H9 (cell line): Measurements from ENCODE around the gene GLI2. TPM values are rescaled to one million over a fixed set of nuclear protein-coding genes. Genes with fewer than 3 reads are reported as not detected.

Experiments used
- DNase-seq: peaks from one replicate; pipeline ENCODE4 v3.0.0-alpha.2; 2017
- H2AFZ ChIP-seq: one replicate; pipeline ENCODE4 v1.6.1; 2013; ENCODE audit warnings: mild to moderate bottlenecking, low read length, control low read depth, moderate library complexity
- H2AK5ac ChIP-seq: 2 replicates; pipeline ENCODE4 v1.6.1; 2013; ENCODE audit warnings: low read length, control low read depth, mixed read lengths; ENCODE audit not compliant: insufficient read length
- H2BK120ac ChIP-seq: one replicate; pipeline ENCODE4 v1.6.1; 2013; ENCODE audit warnings: low read depth, mild to moderate bottlenecking, low read length, control low read depth, inconsistent platforms; ENCODE audit not compliant: poor library complexity, severe bottlenecking
- H2BK12ac ChIP-seq: 2 replicates; pipeline ENCODE4 v1.6.1; 2013; ENCODE audit warnings: low read length, control low read depth, mixed read lengths, low read depth; ENCODE audit not compliant: insufficient read length
- H2BK15ac ChIP-seq: 2 replicates; pipeline ENCODE4 v1.6.1; 2013; ENCODE audit warnings: low read depth, low read length, control low read depth
- H2BK20ac ChIP-seq: one replicate; pipeline ENCODE4 v1.6.1; 2013; ENCODE audit warnings: low read depth, mild to moderate bottlenecking, low read length, control low read depth, inconsistent platforms; ENCODE audit not compliant: poor library complexity, severe bottlenecking
- H2BK5ac ChIP-seq: 2 replicates; pipeline ENCODE4 v1.6.1; 2013; ENCODE audit warnings: low read length, control low read depth, mixed read lengths; ENCODE audit not compliant: insufficient read length
- H3K14ac ChIP-seq: 2 replicates; pipeline ENCODE4 v1.6.1; 2013; ENCODE audit warnings: low read length, control low read depth; ENCODE audit not compliant: insufficient read depth
- H3K18ac ChIP-seq: 2 replicates; pipeline ENCODE4 v1.6.1; 2013; ENCODE audit warnings: low read depth, mild to moderate bottlenecking, mixed read lengths, low read length, control low read depth; ENCODE audit not compliant: insufficient read length
- H3K23ac ChIP-seq: 2 replicates; pipeline ENCODE4 v1.6.1; 2013; ENCODE audit warnings: low read length, control low read depth, mixed read lengths, low read depth; ENCODE audit not compliant: insufficient read length
- H3K23me2 ChIP-seq: 2 replicates; pipeline ENCODE4 v1.6.1; 2013; ENCODE audit warnings: low read depth, mild to moderate bottlenecking, mixed read lengths, low read length, control low read depth; ENCODE audit not compliant: insufficient read length, poor library complexity, severe bottlenecking
- H3K27ac ChIP-seq: 2 replicates; pipeline ENCODE4 v1.5.1; 2013; ENCODE audit warnings: low read length, control low read depth, mixed read lengths, low read depth; ENCODE audit not compliant: insufficient read length
- H3K27me3 ChIP-seq: 2 replicates; pipeline ENCODE4 v1.6.1; 2013; ENCODE audit warnings: low read length, control low read depth, inconsistent platforms; ENCODE audit not compliant: insufficient read depth
- H3K4ac ChIP-seq: 2 replicates; pipeline ENCODE4 v1.6.1; 2013; ENCODE audit warnings: low read depth, mild to moderate bottlenecking, control low read depth, inconsistent platforms, low read length, moderate library complexity
- H3K4me1 ChIP-seq: 2 replicates; pipeline ENCODE4 v1.6.1; 2013; ENCODE audit warnings: low read length, control low read depth, inconsistent platforms; ENCODE audit not compliant: insufficient read depth
- H3K4me2 ChIP-seq: 2 replicates; pipeline ENCODE4 v1.6.1; 2013; ENCODE audit warnings: low read length, control low read depth, mixed read lengths; ENCODE audit not compliant: insufficient read length, insufficient read depth
- H3K56ac ChIP-seq: 2 replicates; pipeline ENCODE4 v1.6.1; 2013; ENCODE audit warnings: low read depth, mild to moderate bottlenecking, mixed read lengths, low read length, control low read depth; ENCODE audit not compliant: insufficient read length
- H3K79me1 ChIP-seq: 2 replicates; pipeline ENCODE4 v1.6.1; 2013; ENCODE audit warnings: low read depth, mild to moderate bottlenecking, moderate library complexity, low read length, control low read depth, inconsistent platforms; ENCODE audit not compliant: insufficient read depth, poor library complexity, severe bottlenecking
- H3K79me2 ChIP-seq: 2 replicates; pipeline ENCODE4 v1.6.1; 2013; ENCODE audit warnings: low read length, control low read depth, inconsistent platforms; ENCODE audit not compliant: insufficient read depth
- H3K9ac ChIP-seq: 2 replicates; pipeline ENCODE4 v1.6.1; 2013; ENCODE audit warnings: low read length, control low read depth, mixed read lengths; ENCODE audit not compliant: insufficient read length; ENCODE audit errors: extremely low read depth
- H3K9me3 ChIP-seq: one replicate; pipeline ENCODE4 v1.6.1; 2013; ENCODE audit warnings: low read depth, low read length, inconsistent platforms; ENCODE audit not compliant: control insufficient read depth
- H3T11ph ChIP-seq: one replicate; pipeline ENCODE4 v1.6.1; 2013; ENCODE audit warnings: mild to moderate bottlenecking, low read length, control low read depth, inconsistent platforms
- H4K20me1 ChIP-seq: one replicate; pipeline ENCODE4 v1.6.1; 2013; ENCODE audit not compliant: control insufficient read depth, insufficient read length, insufficient read depth
- H4K5ac ChIP-seq: 2 replicates; pipeline ENCODE4 v1.6.1; 2013; ENCODE audit warnings: low read depth, mild to moderate bottlenecking, mixed read lengths, low read length, control low read depth; ENCODE audit not compliant: insufficient read length
- H4K8ac ChIP-seq: replicated peaks from 2 replicates; pipeline ENCODE4 v1.6.1; 2013; ENCODE audit warnings: low read length, control low read depth, mixed read lengths, low read depth; ENCODE audit not compliant: insufficient read length
- H4K91ac ChIP-seq: 2 replicates; pipeline ENCODE4 v1.6.1; 2013; ENCODE audit warnings: low read depth, mild to moderate bottlenecking, moderate library complexity, mixed read lengths, low read length, control low read depth; ENCODE audit not compliant: insufficient read length
- H3K27ac Mint-ChIP-seq, 3 experiments: 2 replicates in 2 of 3; 3 replicates in 1 of 3; pipeline ENCODE4 v1.8.0; 2020 to 2021; ENCODE audit warnings: mixed read lengths in 3 of 3, mild to moderate bottlenecking in 1 of 3, moderate library complexity in 1 of 3
- H3K27me3 Mint-ChIP-seq: 2 replicates; pipeline ENCODE4 v1.8.0; 2021; ENCODE audit warnings: low read depth, mild to moderate bottlenecking, moderate library complexity, mixed read lengths
- H3K36me3 Mint-ChIP-seq, 3 experiments: 2 replicates in 2 of 3; 3 replicates in 1 of 3; pipeline ENCODE4 v1.8.0; 2020 to 2021; ENCODE audit warnings: low read depth in 3 of 3, mixed read lengths in 3 of 3; ENCODE audit not compliant: insufficient read depth in 1 of 3
- H3K4me1 Mint-ChIP-seq, 2 experiments: 2 replicates each; pipeline ENCODE4 v1.8.0; 2020; ENCODE audit warnings: mixed read lengths in 2 of 2
- H3K4me3 Mint-ChIP-seq, 2 experiments: 2 replicates in 1 of 2; 3 replicates in 1 of 2; pipeline ENCODE4 v1.8.0; 2020 to 2021; ENCODE audit warnings: mild to moderate bottlenecking in 2 of 2, mixed read lengths in 2 of 2, moderate library complexity in 1 of 2
- H3K9me3 Mint-ChIP-seq, 2 experiments: 2 replicates in 1 of 2; 3 replicates in 1 of 2; pipeline ENCODE4 v1.8.0; 2020; ENCODE audit warnings: mild to moderate bottlenecking in 2 of 2, mixed read lengths in 2 of 2, moderate library complexity in 1 of 2
- whole genome bisulfite sequencing: extraction: QIAGEN DNeasy Blood & Tissue Kit; methylation state at CpG from one replicate; pipeline ENCODE4 v1.1.7; 2013; ENCODE audit warnings: missing lambda C conversion rate, low lambda C conversion rate, mixed read lengths; ENCODE audit not compliant: insufficient read length; ENCODE audit errors: extremely low coverage; 5-methylcytosine and 5-hydroxymethylcytosine counted together
- total RNA-seq: library from RNA; stranded (reverse); gene quantifications from 2 replicates; pipeline ENCODE4 v1.2.1, GENCODE V29; 2021
- TF ChIP-seq, protein P1 (sequence below): fragments of 200-600 bp; sonication (generic); conservative IDR thresholded peaks from 3 replicates; pipeline ENCODE4 v1.8.0; 2021; ENCODE audit warnings: antibody characterized with exemption, mild to moderate bottlenecking

The GLI2 gene
- total RNA-seq, 1 experiment from 2014 or later, result 56.7 TPM

DNA sequence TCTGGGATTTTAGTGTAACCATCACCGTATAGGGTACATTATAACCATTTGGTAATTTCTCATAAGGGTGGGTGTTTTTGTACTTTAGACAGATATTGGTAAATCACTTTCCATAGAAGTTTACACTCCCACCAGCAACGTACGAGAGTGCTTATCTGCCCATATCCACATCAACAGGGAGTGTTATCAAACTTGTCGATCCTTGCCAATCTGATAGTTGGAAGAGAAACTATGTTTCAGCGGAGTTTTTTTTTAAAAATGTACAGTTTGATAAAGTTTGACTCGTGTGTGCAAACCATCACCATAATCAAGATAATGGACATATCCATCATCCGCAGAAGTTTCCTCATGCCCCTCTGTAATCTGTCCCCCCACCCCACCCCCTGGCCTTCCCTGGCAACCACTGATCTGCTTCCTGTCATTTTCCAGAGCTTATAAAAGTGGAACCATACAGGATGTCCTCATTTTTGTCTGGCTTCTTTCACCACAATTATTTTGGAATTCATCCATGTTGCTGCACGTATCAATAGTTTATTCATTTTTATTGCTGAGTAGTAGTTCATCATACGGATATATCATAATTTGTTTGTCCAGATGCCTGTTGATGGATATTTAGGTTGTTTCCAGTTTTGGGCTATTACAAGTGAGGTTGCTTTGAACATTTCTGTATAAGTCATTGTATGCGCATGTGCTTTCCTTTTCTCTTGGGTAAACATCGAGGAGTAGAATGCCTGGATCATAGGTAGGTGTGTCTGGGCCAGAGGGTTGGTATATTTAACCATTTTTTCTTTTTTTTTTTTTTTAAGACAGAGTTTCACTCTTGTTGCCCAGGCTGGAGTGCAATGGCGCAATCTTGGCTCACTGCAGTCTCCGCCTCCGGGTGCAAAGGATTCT lies 18.6 kb downstream of the GLI2 start:
- no peaks in the 10 kb centered on the region for H3K23me2 ChIP-seq
- H3K79me1 ChIP-seq, result peaks cover 4% of the 10 kb centered on the region
- H3K9me3 Mint-ChIP-seq, result no peaks in the 10 kb centered on the region
- H2BK5ac ChIP-seq, result no peak overlapping the region
- no peak overlapping the region for H3K4me2 ChIP-seq
- H3K27me3 ChIP-seq, result no peaks in the 10 kb centered on the region
- H4K5ac ChIP-seq, result no peak overlapping the region
- WGBS, result no CpG with 5 or more reads among the region's 14 CpGs
- no peak overlapping the region for H3T11ph ChIP-seq
- H3K18ac ChIP-seq, result no peak overlapping the region
- DNase-seq, result no peak
- H2BK12ac ChIP-seq, result no peak overlapping the region
- no peak overlapping the region for H3K4me3 Mint-ChIP-seq
- no peak overlapping the region for H3K9ac ChIP-seq
- peaks cover 23% of the 10 kb centered on the region for H3K4me1 ChIP-seq
- H2BK120ac ChIP-seq, result no peak overlapping the region
- H3K27me3 Mint-ChIP-seq, result no peaks in the 10 kb centered on the region
- peaks cover 27% of the 10 kb centered on the region; the same call in 1 of the 2 replicates for H3K79me2 ChIP-seq
- no peak overlapping the region for H2AK5ac ChIP-seq
- H4K91ac ChIP-seq, result no peak overlapping the region
- H4K20me1 ChIP-seq, result no peaks in the 10 kb centered on the region
- no peak overlapping the region for H3K4ac ChIP-seq
- no peak overlapping the region for H3K27ac ChIP-seq
- H2BK15ac ChIP-seq, result no peak overlapping the region
- H3K9me3 ChIP-seq, result no peaks in the 10 kb centered on the region
- no peak overlapping the region for H4K8ac ChIP-seq
- H3K4me1 Mint-ChIP-seq, result peaks cover 45 to 61% of the 10 kb centered on the region in 2 experiments
- H2BK20ac ChIP-seq, result no peak overlapping the region
- peak overlapping the region in 1 of 3 experiments; percentile 23; a peak in 1 of 7 replicates for H3K27ac Mint-ChIP-seq
- no peak overlapping the region for H3K14ac ChIP-seq
- H3K56ac ChIP-seq, result no peak overlapping the region
- H2AFZ ChIP-seq, result no peak overlapping the region
- TF ChIP-seq, protein P1, sequence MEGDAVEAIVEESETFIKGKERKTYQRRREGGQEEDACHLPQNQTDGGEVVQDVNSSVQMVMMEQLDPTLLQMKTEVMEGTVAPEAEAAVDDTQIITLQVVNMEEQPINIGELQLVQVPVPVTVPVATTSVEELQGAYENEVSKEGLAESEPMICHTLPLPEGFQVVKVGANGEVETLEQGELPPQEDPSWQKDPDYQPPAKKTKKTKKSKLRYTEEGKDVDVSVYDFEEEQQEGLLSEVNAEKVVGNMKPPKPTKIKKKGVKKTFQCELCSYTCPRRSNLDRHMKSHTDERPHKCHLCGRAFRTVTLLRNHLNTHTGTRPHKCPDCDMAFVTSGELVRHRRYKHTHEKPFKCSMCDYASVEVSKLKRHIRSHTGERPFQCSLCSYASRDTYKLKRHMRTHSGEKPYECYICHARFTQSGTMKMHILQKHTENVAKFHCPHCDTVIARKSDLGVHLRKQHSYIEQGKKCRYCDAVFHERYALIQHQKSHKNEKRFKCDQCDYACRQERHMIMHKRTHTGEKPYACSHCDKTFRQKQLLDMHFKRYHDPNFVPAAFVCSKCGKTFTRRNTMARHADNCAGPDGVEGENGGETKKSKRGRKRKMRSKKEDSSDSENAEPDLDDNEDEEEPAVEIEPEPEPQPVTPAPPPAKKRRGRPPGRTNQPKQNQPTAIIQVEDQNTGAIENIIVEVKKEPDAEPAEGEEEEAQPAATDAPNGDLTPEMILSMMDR, result no peak
- peaks cover 2 to 5% (median 3%) of the 10 kb centered on the region in 3 experiments; a peak in 5 of 7 replicates for H3K36me3 Mint-ChIP-seq
- H3K23ac ChIP-seq, result no peak overlapping the region
